Nephron progenitor cell (in vitro differentiated cells): ENCODE data around the gene HOXC10.

Experiments used
- DNase-seq: peaks from one replicate; pipeline ENCODE4 v3.0.0; 2021
- H3K27ac Mint-ChIP-seq: 2 replicates; pipeline ENCODE4 v1.8.0; 2021; ENCODE audit warnings: mild to moderate bottlenecking, moderate library complexity, mixed read lengths
- H3K27me3 Mint-ChIP-seq: 2 replicates; pipeline ENCODE4 v1.8.0; 2021; ENCODE audit warnings: mild to moderate bottlenecking, low read depth, mixed read lengths; ENCODE audit not compliant: poor library complexity
- H3K36me3 Mint-ChIP-seq: 2 replicates; pipeline ENCODE4 v1.8.0; 2021; ENCODE audit warnings: low read depth, mixed read lengths
- H3K4me1 Mint-ChIP-seq: 2 replicates; pipeline ENCODE4 v1.8.0; 2021; ENCODE audit warnings: mixed read lengths
- H3K4me3 Mint-ChIP-seq: 2 replicates; pipeline ENCODE4 v1.8.0; 2021; ENCODE audit warnings: mild to moderate bottlenecking, moderate library complexity, mixed read lengths
- H3K9me3 Mint-ChIP-seq: 2 replicates; pipeline ENCODE4 v1.8.0; 2021; ENCODE audit warnings: mild to moderate bottlenecking, moderate library complexity, mixed read lengths
- CTCF ChIP-seq: fragments of 200-600 bp; sonication (generic); IDR thresholded peaks from 2 replicates; pipeline ENCODE4 v1.5.0; 2021; ENCODE audit warnings: antibody characterized with exemption

HOXC10 gene

GRCh38 chr12:53971129-53971528 lies 13.8 kb upstream of the HOXC10 start:
- Mint-ChIP-seq H3K27me3 (peaks cover 99% of the 10 kb centered on the region), H3K9me3 (no peaks in the 10 kb centered on the region), H3K27ac (no peak overlapping the region), H3K36me3 (no peaks in the 10 kb centered on the region), H3K4me1 (peaks cover 47% of the 10 kb centered on the region), H3K4me3 (no peak overlapping the region)
- no peak for TF ChIP-seq CTCF
- DNase-seq, result no peak

- no peaks in the 10 kb centered on the region for H3K9me3 Mint-ChIP-seq
- H3K4me3 Mint-ChIP-seq, result peak overlapping the region; percentile 86
- TF ChIP-seq CTCF, result no peak
- H3K27ac Mint-ChIP-seq, result no peak overlapping the region
- H3K27me3 Mint-ChIP-seq, result peaks cover 99% of the 10 kb centered on the region
- peaks cover 47% of the 10 kb centered on the region for H3K4me1 Mint-ChIP-seq
- no peaks in the 10 kb centered on the region for H3K36me3 Mint-ChIP-seq
- no peak for DNase-seq
Measured at GRCh38 chr12:53971686-53972085, 13.3 kb upstream of the HOXC10 start.

GRCh38 chr12:53972152-53972702 lies 12.7 kb upstream of the HOXC10 start:
- H3K9me3 Mint-ChIP-seq, result no peaks in the 10 kb centered on the region
- H3K4me1 Mint-ChIP-seq, result peaks cover 51% of the 10 kb centered on the region
- DNase-seq, result no peak
- no peak overlapping the region for H3K27ac Mint-ChIP-seq
- H3K4me3 Mint-ChIP-seq, result peak overlapping the region; percentile 86
- H3K36me3 Mint-ChIP-seq, result no peaks in the 10 kb centered on the region
- no peak for TF ChIP-seq CTCF
- peaks cover 99% of the 10 kb centered on the region for H3K27me3 Mint-ChIP-seq

GRCh38 chr12:53972722-53973235 lies 12.2 kb upstream of the HOXC10 start, which contains the start of gene HOXC11:
HOXC11 (plus strand) TSS chr12:53973126; CDS start chr12:53973242, 116 bp downstream.
- no peak for DNase-seq
- Mint-ChIP-seq H3K4me3 (peak within 1 kb of the TSS; percentile 86), H3K4me1 (peaks cover 57% of the 10 kb centered on the region), H3K36me3 (no peaks in the 10 kb centered on the region), H3K9me3 (no peaks in the 10 kb centered on the region), H3K27me3 (peaks cover 99% of the 10 kb centered on the region), H3K27ac (no peak within 1 kb of the TSS)
- no peak for TF ChIP-seq CTCF

DNA sequence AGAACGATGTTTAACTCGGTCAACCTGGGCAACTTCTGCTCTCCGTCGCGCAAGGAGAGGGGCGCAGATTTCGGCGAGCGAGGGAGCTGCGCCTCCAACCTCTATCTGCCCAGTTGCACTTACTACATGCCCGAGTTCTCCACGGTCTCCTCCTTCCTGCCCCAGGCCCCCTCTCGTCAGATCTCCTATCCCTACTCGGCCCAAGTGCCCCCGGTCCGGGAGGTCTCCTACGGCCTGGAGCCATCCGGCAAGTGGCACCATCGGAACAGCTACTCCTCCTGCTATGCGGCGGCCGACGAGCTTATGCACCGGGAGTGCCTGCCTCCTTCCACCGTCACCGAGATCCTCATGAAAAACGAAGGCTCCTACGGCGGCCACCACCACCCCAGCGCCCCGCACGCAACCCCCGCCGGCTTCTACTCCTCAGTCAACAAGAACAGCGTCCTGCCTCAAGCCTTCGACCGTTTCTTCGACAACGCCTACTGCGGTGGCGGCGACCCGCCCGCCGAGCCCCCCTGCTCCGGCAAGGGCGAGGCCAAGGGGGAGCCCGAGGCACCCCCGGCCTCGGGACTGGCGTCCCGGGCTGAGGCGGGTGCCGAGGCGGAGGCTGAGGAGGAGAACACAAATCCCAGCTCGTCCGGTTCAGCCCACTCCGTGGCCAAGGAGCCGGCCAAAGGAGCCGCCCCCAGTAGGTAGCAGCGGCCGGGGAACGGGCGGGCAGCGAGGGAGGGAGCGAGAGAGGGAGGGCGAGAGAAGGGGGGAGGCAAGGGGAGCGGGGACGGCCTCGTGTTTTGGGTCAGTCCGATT lies 11.5 kb upstream of the HOXC10 start:
- TF ChIP-seq CTCF, result no peak
- Mint-ChIP-seq H3K4me1 (peaks cover 59% of the 10 kb centered on the region), H3K9me3 (no peaks in the 10 kb centered on the region), H3K36me3 (no peaks in the 10 kb centered on the region), H3K27me3 (peaks cover 99% of the 10 kb centered on the region), H3K27ac (no peak overlapping the region), H3K4me3 (peak overlapping the region; percentile 86)
- no peak for DNase-seq
